GM19043 (cell line): ENCODE measurements around the gene DAPL1.
"Not testable (repeated sequence)": the region's sequence is repeated elsewhere in the genome, so short reads cannot be mapped to it uniquely, and the experiment has no call there.

ENCODE experiments used
- ATAC-seq: cut with Tn5 transposase; IDR thresholded peaks from one replicate; pipeline ENCODE4 v1.9.1; 2021; ENCODE audit warnings: low read depth; ENCODE audit not compliant: unreplicated experiment

Gene DAPL1

GRCh38 chr2:158817588-158817987 is 22.5 kb downstream of the DAPL1 start:
- no peak for ATAC-seq

- ATAC-seq: no peak
Observed at GRCh38 chr2:158818511-158818910, 23.4 kb downstream of the DAPL1 start.

- ATAC-seq: no peak
Observed at GRCh38 chr2:158822193-158822592, 27.1 kb downstream of the DAPL1 start.

GRCh38 chr2:158823486-158824237 is 28.5 kb downstream of the DAPL1 start:
- ATAC-seq: no peak

GRCh38 chr2:158825021-158825420 is 29.9 kb downstream of the DAPL1 start:
- no peak for ATAC-seq

GRCh38 chr2:158826965-158827364 is 31.8 kb downstream of the DAPL1 start:
- ATAC-seq: no peak

GRCh38 chr2:158828378-158829164 is 33.5 kb downstream of the DAPL1 start:
- ATAC-seq: no peak

- ATAC-seq: no peak
Observed at GRCh38 chr2:158829167-158829566, 34.0 kb downstream of the DAPL1 start.

GRCh38 chr2:158830201-158830600 is 35.1 kb downstream of the DAPL1 start:
- no peak for ATAC-seq

GRCh38 chr2:158835431-158835830 is 40.3 kb downstream of the DAPL1 start:
- ATAC-seq: no peak

- no peak for ATAC-seq
Observed at GRCh38 chr2:158837645-158838044, 42.5 kb downstream of the DAPL1 start.

- no peak for ATAC-seq
Observed at GRCh38 chr2:158841850-158842249, 46.7 kb downstream of the DAPL1 start.

GRCh38 chr2:158845444-158845843 is 50.3 kb downstream of the DAPL1 start:
- no peak for ATAC-seq

GRCh38 chr2:158845859-158846258 is 50.7 kb downstream of the DAPL1 start:
- no peak for ATAC-seq

GRCh38 chr2:158847526-158847925 is 52.4 kb downstream of the DAPL1 start:
- not testable (repeated sequence) for ATAC-seq

- not testable (repeated sequence) for ATAC-seq
Observed at GRCh38 chr2:158848031-158848970, 53.2 kb downstream of the DAPL1 start.

GRCh38 chr2:158860179-158860578 is 65.1 kb downstream of the DAPL1 start:
- not testable (repeated sequence) for ATAC-seq

GRCh38 chr2:158861626-158862025 is 66.5 kb downstream of the DAPL1 start:
- not testable (repeated sequence) for ATAC-seq

- ATAC-seq: not testable (repeated sequence)
Observed at GRCh38 chr2:158865469-158865868, 70.4 kb downstream of the DAPL1 start.
